Epithelial cell of esophagus (primary cell): ENCODE data around the gene ZSWIM8.
"Not testable (repeated sequence)": the region's sequence is repeated elsewhere in the genome, so short reads cannot be mapped to it uniquely, and the experiment has no call there.

Experiments used
- DNase-seq: peaks from one replicate; pipeline ENCODE4 v3.0.0; 2010; ENCODE audit warnings: low read depth
- H3K4me3 ChIP-seq: 2 replicates; pipeline ENCODE4 v1.5.1; 2011; ENCODE audit warnings: mild to moderate bottlenecking, low read length, control low read depth
- TF ChIP-seq, protein P1 (sequence below): IDR thresholded peaks from 2 replicates; pipeline ENCODE4 v1.5.1; 2011; ENCODE audit warnings: low read depth, mild to moderate bottlenecking, low read length, control low read depth, inconsistent platforms; ENCODE audit not compliant: insufficient read depth; ENCODE audit errors: missing control alignments

Gene ZSWIM8

GRCh38 chr10:73789659-73790055 is 4.3 kb downstream of the ZSWIM8 start:
- H3K4me3 ChIP-seq = no peak overlapping the region
- no peak for DNase-seq
- TF ChIP-seq, protein P1, sequence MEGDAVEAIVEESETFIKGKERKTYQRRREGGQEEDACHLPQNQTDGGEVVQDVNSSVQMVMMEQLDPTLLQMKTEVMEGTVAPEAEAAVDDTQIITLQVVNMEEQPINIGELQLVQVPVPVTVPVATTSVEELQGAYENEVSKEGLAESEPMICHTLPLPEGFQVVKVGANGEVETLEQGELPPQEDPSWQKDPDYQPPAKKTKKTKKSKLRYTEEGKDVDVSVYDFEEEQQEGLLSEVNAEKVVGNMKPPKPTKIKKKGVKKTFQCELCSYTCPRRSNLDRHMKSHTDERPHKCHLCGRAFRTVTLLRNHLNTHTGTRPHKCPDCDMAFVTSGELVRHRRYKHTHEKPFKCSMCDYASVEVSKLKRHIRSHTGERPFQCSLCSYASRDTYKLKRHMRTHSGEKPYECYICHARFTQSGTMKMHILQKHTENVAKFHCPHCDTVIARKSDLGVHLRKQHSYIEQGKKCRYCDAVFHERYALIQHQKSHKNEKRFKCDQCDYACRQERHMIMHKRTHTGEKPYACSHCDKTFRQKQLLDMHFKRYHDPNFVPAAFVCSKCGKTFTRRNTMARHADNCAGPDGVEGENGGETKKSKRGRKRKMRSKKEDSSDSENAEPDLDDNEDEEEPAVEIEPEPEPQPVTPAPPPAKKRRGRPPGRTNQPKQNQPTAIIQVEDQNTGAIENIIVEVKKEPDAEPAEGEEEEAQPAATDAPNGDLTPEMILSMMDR = no peak

DNA sequence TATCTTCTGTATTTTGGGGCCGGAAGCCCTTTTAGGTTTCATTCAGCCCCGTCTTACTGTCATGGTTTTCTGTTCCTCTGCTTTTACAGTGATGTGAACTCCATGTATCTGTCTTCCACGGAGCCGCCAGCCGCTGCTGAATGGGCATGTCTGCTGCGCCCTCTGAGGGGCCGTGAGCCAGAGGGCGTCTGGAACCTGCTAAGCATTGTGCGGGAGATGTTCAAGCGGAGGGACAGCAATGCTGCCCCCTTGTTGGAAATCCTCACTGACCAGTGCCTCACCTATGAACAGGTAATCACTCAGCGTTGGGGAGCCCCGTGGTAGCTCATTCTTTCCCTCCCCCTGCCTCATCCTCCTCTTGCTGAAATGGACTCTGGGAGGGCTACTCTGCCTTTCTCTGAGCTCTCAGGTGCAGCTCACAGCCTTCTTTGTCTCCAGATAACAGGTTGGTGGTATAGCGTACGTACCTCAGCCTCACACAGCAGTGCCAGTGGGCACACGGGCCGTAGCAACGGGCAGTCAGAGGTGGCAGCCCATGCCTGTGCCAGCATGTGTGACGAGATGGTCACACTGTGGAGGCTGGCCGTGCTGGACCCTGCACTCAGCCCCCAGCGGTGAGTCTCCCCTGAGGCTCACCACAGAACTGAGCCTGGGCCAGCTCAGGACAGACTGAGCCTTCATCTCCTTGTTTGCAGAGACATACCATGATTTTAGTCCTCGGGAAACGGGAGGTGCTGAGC is 5.7 kb downstream of the ZSWIM8 start:
- TF ChIP-seq, protein P1 = no peak
- no peak overlapping the region for H3K4me3 ChIP-seq
- no peak for DNase-seq

DNA sequence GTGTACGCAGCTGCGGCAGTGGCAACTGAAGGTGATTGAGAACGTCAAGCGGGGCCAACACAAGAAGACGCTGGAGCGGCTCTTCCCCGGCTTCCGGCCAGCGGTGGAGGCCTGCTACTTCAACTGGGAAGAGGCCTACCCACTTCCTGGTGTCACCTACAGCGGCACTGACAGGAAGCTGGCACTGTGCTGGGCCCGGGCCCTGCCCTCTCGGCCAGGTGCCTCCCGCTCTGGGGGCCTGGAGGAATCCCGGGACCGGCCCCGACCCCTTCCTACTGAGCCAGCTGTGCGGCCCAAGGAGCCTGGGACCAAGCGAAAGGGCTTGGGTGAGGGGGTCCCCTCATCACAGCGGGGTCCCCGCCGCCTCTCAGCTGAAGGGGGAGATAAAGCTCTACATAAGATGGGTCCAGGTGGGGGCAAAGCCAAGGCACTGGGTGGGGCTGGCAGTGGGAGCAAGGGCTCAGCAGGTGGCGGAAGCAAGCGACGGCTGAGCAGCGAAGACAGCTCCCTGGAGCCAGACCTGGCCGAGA is 6.5 kb downstream of the ZSWIM8 start:
- no peak overlapping the region for H3K4me3 ChIP-seq
- TF ChIP-seq, protein P1 = no peak
- no peak for DNase-seq

DNA sequence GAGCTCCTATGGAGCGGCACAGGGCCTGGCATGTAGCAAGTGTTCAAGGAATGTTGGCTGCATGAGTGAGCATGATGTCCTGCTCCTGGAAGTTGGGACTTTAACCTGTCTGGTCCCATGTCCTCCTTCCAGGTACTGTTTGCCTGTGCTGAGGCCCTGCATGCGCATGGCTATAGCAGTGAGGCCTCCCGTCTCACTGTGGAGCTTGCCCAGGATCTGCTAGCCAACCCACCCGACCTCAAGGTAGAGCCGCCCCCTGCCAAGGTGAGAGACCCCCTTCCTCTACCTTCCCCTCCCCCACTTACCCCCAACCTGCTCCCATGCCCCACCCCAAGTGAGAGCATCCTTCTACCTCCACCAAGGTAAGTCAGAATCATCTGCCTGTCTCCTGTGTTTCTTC is 8.1 kb downstream of the ZSWIM8 start:
- DNase-seq = no peak
- H3K4me3 ChIP-seq = no peak overlapping the region
- TF ChIP-seq, protein P1 = no peak

GRCh38 chr10:73795491-73795890 is 10.1 kb downstream of the ZSWIM8 start:
- not testable (repeated sequence) for H3K4me3 ChIP-seq, DNase-seq

DNA sequence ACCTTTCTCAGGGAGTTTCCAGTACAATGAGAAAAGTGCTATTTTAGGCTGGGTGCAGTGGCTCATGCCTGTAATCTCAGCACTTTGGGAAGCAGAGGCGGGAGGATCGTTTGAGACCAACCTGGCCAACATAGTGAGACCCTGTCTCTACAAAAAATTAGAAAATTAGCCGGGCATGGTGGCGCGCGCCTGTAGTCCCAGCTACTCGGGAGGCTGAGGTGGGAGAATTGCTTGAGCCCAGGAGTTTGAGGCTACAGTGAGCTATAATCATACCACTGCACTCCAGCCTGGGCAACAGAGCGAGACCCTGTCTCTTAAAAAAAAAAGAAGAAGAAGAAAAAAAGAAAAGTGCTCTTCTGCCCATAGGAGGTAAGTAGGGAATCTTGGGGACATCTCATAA is 10.6 kb downstream of the ZSWIM8 start:
- not testable (repeated sequence) for H3K4me3 ChIP-seq, DNase-seq

DNA sequence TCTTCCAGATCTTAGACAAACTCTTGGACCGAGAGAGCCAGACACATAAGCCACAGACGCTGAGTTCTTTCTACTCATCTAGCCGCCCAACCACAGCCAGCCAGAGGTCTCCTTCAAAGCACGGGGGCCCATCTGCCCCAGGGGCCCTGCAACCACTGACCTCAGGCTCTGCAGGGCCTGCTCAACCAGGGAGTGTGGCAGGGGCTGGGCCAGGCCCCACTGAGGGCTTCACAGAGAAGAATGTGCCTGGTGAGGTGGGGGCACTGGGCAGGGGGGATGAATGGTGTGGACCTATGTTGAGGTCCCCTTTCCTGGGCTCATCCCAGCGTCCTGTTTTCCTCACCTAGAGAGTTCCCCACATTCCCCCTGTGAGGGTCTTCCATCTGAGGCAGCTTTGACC is 11.4 kb downstream of the ZSWIM8 start:
- TF ChIP-seq, protein P1 = no peak
- H3K4me3 ChIP-seq = no peak overlapping the region
- no peak for DNase-seq

DNA sequence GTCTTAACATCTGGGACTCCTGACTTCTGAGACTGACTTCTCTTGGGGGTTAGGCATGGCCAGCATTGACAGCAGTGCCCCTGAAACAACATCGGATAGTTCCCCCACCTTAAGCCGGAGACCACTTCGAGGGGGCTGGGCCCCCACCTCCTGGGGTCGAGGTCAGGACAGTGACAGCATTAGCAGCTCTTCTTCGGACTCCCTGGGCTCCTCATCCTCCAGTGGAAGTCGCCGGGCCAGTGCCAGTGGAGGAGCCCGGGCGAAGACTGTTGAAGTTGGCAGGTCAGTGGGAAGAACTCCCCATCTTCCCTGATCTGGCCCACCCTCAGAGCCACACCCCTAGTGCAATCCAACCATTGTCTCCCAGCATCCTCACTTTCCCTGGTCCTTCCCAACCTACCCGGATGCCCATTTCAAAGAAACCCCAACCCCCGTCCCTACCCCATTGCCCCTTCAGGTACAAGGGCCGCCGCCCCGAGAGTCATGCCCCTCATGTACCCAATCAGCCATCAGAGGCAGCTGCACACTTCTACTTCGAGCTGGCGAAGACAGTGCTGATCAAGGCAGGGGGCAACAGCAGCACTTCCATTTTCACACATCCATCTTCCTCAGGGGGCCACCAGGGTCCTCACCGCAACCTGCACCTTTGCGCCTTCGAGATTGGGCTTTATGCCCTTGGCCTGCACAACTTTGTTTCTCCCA is 12.1 kb downstream of the ZSWIM8 start:
- no peak for DNase-seq
- TF ChIP-seq, protein P1 = no peak
- H3K4me3 ChIP-seq = no peak overlapping the region
